Embryonic facial prominence (tissue), 1 donor: ENCODE measurements around the gene RARA.
"Not testable (repeated sequence)": the region's sequence is repeated elsewhere in the genome, so short reads cannot be mapped to it uniquely, and the experiment has no call there.

Experiments used
- DNase-seq: peaks from one replicate; pipeline ENCODE4 v3.0.0-alpha.2; 2016; ENCODE audit errors: extremely low spot score

RARA gene

DNA sequence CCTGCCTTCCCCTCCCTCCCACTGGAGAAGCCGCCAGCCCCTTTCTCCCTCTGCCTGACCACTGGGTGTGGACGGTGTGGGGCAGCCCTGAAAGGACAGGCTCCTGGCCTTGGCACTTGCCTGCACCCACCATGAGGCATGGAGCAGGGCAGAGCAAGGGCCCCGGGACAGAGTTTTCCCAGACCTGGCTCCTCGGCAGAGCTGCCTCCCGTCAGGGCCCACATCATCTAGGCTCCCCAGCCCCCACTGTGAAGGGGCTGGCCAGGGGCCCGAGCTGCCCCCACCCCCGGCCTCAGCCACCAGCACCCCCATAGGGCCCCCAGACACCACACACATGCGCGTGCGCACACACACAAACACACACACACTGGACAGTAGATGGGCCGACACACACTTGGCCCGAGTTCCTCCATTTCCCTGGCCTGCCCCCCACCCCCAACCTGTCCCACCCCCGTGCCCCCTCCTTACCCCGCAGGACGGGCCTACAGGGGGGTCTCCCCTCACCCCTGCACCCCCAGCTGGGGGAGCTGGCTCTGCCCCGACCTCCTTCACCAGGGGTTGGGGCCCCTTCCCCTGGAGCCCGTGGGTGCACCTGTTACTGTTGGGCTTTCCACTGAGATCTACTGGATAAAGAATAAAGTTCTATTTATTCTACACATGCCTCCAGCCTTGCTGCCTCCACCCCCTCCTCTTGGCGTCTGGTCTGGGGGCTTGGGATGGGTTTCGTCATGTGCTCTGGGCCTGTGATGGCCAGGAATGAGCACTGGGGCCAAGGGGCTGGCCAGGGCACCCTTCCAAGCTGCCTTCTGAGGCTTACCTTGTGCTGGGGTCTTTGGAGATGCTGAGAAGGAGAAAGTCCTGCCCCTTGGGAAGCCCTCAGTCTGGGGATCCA, 48.3 kb downstream of the RARA start:
- DNase-seq, result peak; percentile 4

DNA sequence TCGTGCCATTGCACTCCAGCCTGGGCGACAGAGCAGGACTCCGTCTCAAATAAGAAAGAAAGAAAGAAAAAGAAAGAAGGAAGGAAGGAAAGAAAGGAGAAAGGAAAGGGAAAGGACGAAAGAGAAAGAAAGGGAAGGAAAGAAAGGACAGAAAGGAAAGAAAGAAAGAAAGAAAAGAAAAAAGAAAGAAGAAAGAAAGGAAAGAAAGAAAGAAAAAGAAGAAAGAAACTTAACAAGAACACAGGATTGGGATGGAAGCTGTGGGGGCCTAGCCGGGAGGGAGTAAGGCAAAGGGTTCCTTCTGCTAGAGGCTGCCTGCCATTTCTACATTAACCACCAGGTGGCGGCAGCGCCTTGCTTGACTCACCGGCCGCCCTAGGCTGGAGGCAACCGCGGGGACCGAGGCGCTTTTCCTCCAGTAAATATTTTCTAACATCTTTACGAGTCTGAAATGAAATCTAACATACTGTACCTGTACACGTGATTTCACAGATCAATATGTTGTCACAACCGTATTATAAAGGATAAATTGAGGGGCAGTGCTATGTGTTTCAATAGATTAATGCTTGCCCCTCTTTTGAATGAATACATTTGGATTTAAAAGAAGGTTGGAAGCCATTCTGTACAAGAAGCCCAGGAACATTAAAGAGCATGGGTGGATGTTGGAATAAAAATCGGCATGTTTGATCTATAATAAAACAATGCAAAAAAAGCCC, 49.5 kb downstream of the RARA start:
- DNase-seq, result peak; percentile 72

DNA sequence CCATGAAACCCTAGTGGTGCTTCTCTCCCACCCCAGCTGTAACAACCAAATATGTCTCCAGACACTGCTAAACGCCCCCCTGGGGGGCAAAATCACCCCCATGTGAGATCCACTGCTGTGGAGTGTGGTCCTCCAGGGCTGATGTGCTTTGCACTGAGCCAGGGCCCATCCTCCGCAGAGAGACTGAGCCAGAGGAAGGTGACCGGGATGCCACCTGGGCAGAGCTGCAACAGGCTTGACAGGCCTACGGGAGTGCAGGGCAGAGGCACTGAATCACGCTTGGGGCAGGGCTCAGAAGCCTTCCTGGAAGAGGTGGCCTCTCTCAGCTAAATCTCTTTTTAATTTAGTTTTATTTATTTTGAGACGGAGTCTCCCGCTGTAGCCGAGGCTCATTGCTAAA, 51.1 kb downstream of the RARA start:
- no peak for DNase-seq

- no peak for DNase-seq
These were observed 52.3 kb downstream of the RARA start for GRCh38 chr17:40361063-40361924.

DNA sequence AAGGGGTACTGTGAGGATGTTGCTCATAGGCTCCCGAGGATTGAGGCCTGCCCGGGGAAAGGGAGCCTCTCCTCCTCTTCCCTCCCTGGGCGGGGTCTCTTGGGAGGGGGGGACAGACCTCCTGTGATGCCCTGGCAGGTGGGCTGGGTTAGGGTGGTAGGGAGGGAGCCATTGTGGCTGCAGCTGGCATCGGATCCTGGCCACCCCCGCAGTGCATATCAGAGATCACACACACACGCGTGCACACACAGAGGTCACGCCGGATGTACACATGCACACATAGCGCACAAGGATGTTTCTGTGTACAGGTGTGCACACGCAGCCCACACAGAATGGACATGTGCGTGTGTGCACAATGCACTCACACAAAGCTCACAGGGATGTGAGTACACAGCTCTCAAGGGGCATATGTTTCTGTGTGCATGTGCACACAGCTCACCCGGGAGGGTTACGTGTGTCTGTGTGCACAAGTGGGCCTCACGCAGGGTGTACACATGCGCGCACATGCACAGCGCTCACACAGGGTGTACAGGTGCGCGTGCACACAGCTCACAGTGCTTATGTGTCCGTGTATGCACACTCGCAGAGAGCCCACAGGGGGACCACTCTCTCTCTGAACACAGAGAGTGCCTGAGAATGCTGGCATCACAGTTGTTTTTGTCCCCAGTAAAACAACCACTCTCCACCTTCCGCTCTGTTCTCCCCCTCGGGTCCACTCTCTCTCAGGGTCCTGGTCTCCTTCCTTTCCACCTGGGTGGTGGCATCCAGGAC, 53.1 kb downstream of the RARA start:
- DNase-seq, result no peak

DNA sequence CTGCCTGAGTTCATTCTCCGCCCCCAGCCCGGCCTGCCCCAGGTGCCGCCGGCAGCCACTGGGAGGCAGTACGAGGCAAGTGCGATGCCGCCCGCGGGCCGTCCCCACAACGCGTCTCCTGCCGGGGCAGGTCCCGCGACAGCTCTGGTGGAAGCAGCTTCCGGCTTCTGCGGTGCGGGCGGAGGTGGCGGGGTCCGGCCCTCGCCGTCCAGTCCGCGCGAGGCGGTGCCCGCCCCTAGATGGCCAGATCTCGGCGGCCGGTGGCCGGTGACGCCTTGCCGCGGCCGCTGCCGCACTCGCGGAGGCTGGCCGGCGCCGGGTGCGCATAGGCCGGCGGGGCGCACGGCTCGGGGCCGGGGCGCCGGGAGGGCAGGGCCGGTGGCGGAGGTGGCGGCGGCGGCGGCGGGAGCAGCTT, 53.7 kb downstream of the RARA start:
- no peak for DNase-seq

DNA sequence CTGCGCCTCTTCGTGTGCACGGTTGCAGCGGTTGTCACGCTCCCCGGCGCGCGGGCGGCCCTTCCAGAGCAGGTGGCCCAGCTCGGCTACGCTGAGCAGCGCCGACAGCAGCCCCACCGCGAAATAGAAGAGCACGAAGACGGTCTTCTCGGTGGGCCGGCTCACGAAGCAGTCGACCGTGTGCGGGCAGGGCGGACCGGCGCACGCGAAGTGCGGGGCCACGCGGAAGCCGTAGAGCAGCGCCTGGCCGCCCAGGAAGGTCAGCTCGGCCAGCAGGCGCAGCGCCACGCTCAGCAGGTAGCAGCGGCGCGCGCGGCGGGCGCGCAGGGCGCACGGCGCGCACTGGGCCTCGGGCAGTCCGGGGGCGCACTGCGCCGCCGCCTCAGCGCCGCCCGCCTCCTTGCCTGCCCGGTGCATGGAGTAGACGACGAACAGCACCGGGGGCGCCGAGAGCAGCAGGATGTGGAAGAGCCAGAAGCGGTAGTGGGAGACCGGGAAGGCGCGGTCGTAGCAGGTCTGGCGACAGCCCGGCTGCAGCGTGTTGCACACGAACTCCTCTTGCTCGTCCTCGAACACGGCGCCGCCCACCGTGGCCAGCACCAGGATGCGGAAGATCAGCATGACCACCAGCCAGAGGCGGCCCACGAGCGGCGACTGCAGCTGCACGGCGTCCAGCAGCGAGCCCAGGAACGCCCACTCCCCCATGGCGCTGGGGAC, 54.3 kb downstream of the RARA start:
- no peak for DNase-seq

DNA sequence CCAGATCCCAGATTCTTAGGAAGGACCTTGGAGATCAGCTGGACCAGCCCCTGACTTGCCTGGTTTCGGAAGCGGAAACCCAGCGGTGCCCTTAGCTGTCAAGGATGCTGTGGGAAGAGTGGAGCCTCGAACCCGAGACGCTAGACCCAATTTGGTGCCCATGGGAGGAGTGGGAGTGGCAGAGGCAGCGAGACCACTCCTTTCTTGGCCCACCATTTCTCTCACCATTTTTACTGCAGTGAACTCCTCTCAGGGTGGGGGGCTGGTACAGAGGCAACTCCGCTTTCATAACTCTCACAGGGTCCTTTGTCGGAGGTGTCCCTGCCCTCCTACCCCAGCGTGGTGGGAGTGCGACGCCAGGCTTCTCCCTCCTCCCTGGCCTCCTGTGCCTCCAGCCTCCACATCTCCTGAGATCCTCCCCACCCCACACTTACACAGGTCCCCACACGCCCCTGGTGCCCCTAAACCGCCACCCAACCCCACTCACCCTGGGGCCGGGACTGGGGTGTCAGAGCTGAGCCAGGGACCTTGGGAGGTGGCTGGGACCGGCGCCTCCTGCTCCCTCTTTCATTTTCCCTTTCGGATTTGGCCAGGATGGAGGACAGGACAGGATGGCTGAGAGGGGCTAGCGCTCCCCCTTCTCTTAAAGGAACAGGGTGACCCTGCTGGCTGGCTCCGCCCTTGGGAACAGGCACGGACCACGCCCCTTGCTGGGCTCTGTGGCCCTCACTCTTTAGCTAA, 55.3 kb downstream of the RARA start, which contains the start of gene GJD3:
TSS of gene GJD3 (minus strand) at position 617 of the 741 bp plus-strand sequence. CDS start 922 bp downstream, outside the sequence.
- DNase-seq, result no peak

DNA sequence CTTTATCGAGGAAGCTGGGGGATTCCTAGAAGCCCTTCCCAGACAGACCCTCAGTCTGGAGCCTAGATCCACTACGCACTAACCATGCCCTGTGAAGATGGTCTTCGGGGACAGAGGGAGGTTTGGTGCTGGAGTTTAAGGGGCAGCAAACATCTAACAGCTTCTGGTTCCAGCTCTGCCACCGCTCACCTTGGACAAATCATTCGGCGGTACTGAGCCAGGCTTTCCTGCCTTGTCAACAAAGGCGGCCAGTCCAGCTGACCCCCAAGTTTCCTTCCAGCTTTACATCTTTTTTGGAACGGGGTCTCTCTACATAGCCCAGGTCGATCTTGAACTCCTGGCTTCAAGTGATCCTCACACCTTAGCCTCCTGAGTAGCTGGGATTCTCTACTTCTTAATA, 55.9 kb downstream of the RARA start:
- DNase-seq, result no peak

DNA sequence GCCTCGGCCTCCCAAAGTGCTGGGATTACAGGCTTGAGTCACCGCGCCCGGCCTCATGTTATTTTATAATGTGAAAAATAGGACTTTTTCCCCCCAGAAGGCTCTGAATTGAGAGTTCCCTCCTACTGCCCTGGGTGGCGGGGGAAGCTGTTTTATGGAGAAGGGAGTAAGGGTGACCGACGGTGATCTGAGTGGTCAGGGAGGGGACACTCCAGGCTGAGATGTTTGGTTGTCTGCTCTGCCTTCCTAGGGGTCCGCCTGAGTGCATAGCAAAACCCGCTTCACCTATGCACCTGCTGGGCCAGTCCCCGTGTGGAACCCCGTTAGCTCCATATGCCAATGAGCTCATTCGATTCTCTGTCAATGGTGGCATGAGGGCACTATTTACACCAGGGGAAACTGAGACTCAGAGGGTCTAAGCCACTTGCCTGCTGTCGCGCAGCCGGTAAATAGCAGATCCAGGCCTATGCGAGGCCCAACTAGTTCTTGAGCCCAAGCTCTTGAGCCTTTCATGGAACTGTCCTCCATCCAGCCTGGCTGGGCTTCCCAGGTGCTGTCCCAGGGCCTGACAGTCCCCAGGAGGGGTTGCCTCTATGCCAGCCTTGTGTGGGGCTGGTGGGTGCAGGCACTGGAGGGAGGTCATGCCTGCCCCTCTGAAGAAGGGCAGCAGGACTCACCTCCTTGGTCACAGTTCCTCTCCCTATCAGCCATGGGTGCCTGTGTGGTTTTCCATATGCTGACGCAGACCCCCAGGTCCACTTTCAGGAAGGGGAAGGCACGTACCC, 57.3 kb downstream of the RARA start:
- no peak for DNase-seq

DNA sequence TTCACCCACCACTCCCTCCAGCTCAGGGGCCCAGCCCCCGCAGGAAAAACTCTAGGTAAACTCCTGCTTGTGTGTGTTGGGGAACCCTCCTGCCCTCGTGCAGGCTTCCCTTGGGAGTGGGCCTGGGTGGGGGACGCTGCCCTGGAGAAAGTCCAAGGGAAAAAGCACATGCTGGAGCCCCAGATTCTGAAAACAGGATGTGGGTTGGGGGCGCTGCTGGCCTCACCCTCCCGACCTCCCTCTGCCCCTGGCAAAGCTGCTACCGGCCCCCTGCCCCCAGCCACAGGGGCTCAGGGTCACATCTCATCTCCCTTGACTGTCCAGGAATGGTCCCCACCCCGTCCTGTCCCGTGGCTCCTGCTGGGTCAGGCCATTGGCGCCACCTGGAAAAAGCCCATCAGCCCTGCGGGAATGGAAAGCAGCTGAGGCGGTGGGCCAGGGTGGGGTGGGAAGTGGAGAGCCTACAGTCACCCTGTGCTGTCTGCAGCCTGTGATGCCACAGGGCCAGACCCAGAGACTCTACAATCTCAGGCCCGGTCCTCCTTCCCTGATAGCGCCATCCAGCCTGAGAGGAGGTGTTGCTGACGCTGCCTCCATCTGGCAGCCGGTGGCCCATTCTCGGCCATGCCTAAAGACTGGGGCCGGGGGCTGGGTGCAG, 58.0 kb downstream of the RARA start:
- no peak for DNase-seq

DNA sequence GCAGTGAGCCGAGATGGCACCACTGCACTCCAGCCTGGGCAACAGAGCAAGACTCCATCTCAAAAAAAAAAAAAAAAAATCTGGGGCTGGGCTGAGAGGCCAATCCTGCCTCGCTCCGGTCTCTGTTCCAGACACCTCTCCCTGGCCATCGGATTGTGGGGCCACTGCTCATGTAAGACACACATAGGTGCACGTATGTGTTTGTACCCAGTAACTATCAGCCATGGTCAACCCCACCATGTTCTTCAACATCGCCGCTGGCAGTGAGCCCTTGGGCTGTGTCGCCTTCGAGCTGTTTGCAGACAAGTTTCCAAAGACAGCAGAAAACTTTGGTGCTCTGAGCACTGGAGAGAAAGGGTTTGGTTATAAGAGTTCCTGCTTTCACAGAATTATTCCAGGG, 58.7 kb downstream of the RARA start:
- DNase-seq, result not testable (repeated sequence)

- DNase-seq, result no peak
These were observed 60.9 kb downstream of the RARA start for GRCh38 chr17:40369923-40370322.

GRCh38 chr17:40371261-40371929, 62.4 kb downstream of the RARA start:
- no peak for DNase-seq

GRCh38 chr17:40372031-40372430, 63.1 kb downstream of the RARA start:
- DNase-seq, result no peak

- not testable (repeated sequence) for DNase-seq
These were observed 63.7 kb downstream of the RARA start for GRCh38 chr17:40372644-40373043.

- no peak for DNase-seq
These were observed 64.3 kb downstream of the RARA start for GRCh38 chr17:40373324-40373723.

GRCh38 chr17:40373999-40374398, 65.0 kb downstream of the RARA start:
- DNase-seq, result no peak
